Liver (tissue), 9 donors: ENCODE measurements around the gene WNT11. TPM values are rescaled to one million over a fixed set of nuclear protein-coding genes. Genes with fewer than 3 reads are reported as not detected.

Source experiments
- DNase-seq: peaks from one replicate; pipeline ENCODE4 v3.0.0-alpha.2; 2017; ENCODE audit warnings: low spot score
- H3K27ac ChIP-seq, 2 donors: one replicate each; pipeline ENCODE4 v1.7.0; 2013; ENCODE audit warnings: inconsistent platforms in 2 of 2, low read length in 2 of 2, control low read depth in 1 of 2, low read depth in 1 of 2, mild to moderate bottlenecking in 1 of 2
- H3K27me3 ChIP-seq, 4 donors: one replicate each; pipeline versions ENCODE4 v1.6.1 to v1.7.0; 2013; ENCODE audit warnings: low read length in 3 of 4, inconsistent platforms in 1 of 4, mild to moderate bottlenecking in 1 of 4, moderate library complexity in 1 of 4; ENCODE audit not compliant: control insufficient read depth in 4 of 4, insufficient read depth in 4 of 4
- H3K36me3 ChIP-seq, 4 donors: one replicate each; pipeline versions ENCODE4 v1.6.1 to v1.7.0; 2013; ENCODE audit warnings: low read length in 3 of 4, mild to moderate bottlenecking in 3 of 4, low read depth in 1 of 4, moderate library complexity in 1 of 4; ENCODE audit not compliant: control insufficient read depth in 4 of 4, insufficient read depth in 3 of 4
- H3K4me1 ChIP-seq, 4 donors: one replicate each; pipeline versions ENCODE4 v1.6.1 to v1.7.0; 2013; ENCODE audit warnings: low read length in 3 of 4, mild to moderate bottlenecking in 3 of 4, moderate library complexity in 1 of 4; ENCODE audit not compliant: control insufficient read depth in 4 of 4, insufficient read depth in 4 of 4
- H3K4me3 ChIP-seq, 3 donors: one replicate each; pipeline versions ENCODE4 v1.6.1 to v1.7.0; 2013; ENCODE audit warnings: low read length in 3 of 3, control low read depth in 1 of 3, low read depth in 1 of 3, mild to moderate bottlenecking in 1 of 3
- H3K9ac ChIP-seq, 2 donors: one replicate each; pipeline ENCODE4 v1.7.0; 2013; ENCODE audit warnings: low read length in 2 of 2, mild to moderate bottlenecking in 2 of 2, moderate library complexity in 2 of 2, control low read depth in 1 of 2, low read depth in 1 of 2
- H3K9me3 ChIP-seq, 4 donors: one replicate each; pipeline versions ENCODE4 v1.6.1 to v1.7.0; 2013; ENCODE audit warnings: low read length in 3 of 4; ENCODE audit not compliant: control insufficient read depth in 4 of 4
- EGR1 ChIP-seq, 2 donors: IDR thresholded peaks; 2 replicates each; pipeline ENCODE4 v1.6.1; 2016 to 2018; ENCODE audit warnings: antibody characterized with exemption in 2 of 2, low read depth in 2 of 2
- FOXA1 ChIP-seq: IDR thresholded peaks from 2 replicates; pipeline ENCODE4 v1.6.1; 2016; ENCODE audit warnings: antibody characterized with exemption
- GABPA ChIP-seq, 2 donors: IDR thresholded peaks in 1 of 2; conservative IDR thresholded peaks in 1 of 2; 2 replicates each; pipeline ENCODE4 v1.6.1; 2016; ENCODE audit warnings: antibody characterized with exemption in 2 of 2, mild to moderate bottlenecking in 1 of 2, moderate library complexity in 1 of 2
- HNF4A ChIP-seq, 2 donors: conservative IDR thresholded peaks; 2 replicates each; pipeline ENCODE4 v1.6.1; 2016; ENCODE audit warnings: antibody characterized with exemption in 2 of 2, mild to moderate bottlenecking in 2 of 2
- HNF4G ChIP-seq: IDR thresholded peaks from 2 replicates; pipeline ENCODE4 v1.6.1; 2016; ENCODE audit warnings: antibody characterized with exemption
- JUND ChIP-seq, 2 donors: IDR thresholded peaks; 2 replicates each; pipeline ENCODE4 v1.6.1; 2016; ENCODE audit warnings: antibody characterized with exemption in 2 of 2
- NR2F2 ChIP-seq: IDR thresholded peaks from 2 replicates; pipeline ENCODE4 v1.6.1; 2016; ENCODE audit warnings: antibody characterized with exemption
- RAD21 ChIP-seq, 2 donors: IDR thresholded peaks; 2 replicates each; pipeline ENCODE4 v1.6.1; 2016; ENCODE audit warnings: antibody characterized with exemption in 2 of 2, mild to moderate bottlenecking in 2 of 2
- RXRA ChIP-seq, 2 donors: IDR thresholded peaks; 2 replicates each; pipeline ENCODE4 v1.6.1; 2017 to 2018; ENCODE audit warnings: antibody characterized with exemption in 2 of 2, mild to moderate bottlenecking in 1 of 2
- SP1 ChIP-seq: IDR thresholded peaks from 2 replicates; pipeline ENCODE4 v1.6.1; 2018; ENCODE audit warnings: antibody characterized with exemption, mild to moderate bottlenecking
- YY1 ChIP-seq: IDR thresholded peaks from 2 replicates; pipeline ENCODE4 v1.6.1; 2016; ENCODE audit warnings: antibody characterized with exemption, mild to moderate bottlenecking
- WGBS: extraction: QIAGEN DNeasy Blood & Tissue Kit; methylation state at CpG from one replicate; pipeline ENCODE4 v1.1.7; 2013; 5-methylcytosine and 5-hydroxymethylcytosine counted together
- polyA plus RNA-seq, 2 donors: library from polyadenylated mRNA; stranded (reverse) in 1 of 2; unstranded in 1 of 2; fragments of 200-250 nt in 1 of 2; fragments of >200 nt in 1 of 2; fragmentation: Nextera tagmentation in 1 of 2; extraction: Ambion mirVana in 1 of 2; gene quantifications; one replicate each; pipeline versions ENCODE4 v1.2.1 to v1.2.3, GENCODE V29; 2013 to 2015
- total RNA-seq, 2 donors: library from RNA; depleted of rRNA; stranded (reverse); fragments of >200 nt; gene quantifications; one replicate each; pipeline ENCODE4 v1.2.3, GENCODE V29; 2014
- TF ChIP-seq, protein P1 (sequence below): IDR thresholded peaks from 2 replicates; pipeline ENCODE4 v1.6.1; 2016; ENCODE audit warnings: antibody characterized with exemption
- TF ChIP-seq, protein P2 (sequence below): fragments of 150-350 bp; IDR thresholded peaks from 2 replicates; pipeline ENCODE4 v1.5.1; 2017; ENCODE audit warnings: improper control_type of control experiment, low read depth, low read length; ENCODE audit not compliant: missing input control
- TF ChIP-seq, protein P3 (sequence below): IDR thresholded peaks from 2 replicates; pipeline ENCODE4 v1.6.1; 2016; ENCODE audit warnings: antibody characterized with exemption
- donor health status: healthy.
- donor health status: healthy.
- donor health status: healthy.
- donor health status: healthy.
- donor health status: healthy.

Gene WNT11
- total and polyA plus RNA-seq, 4 donors, result 1.1 to 4.8 (median 2.5) TPM

DNA sequence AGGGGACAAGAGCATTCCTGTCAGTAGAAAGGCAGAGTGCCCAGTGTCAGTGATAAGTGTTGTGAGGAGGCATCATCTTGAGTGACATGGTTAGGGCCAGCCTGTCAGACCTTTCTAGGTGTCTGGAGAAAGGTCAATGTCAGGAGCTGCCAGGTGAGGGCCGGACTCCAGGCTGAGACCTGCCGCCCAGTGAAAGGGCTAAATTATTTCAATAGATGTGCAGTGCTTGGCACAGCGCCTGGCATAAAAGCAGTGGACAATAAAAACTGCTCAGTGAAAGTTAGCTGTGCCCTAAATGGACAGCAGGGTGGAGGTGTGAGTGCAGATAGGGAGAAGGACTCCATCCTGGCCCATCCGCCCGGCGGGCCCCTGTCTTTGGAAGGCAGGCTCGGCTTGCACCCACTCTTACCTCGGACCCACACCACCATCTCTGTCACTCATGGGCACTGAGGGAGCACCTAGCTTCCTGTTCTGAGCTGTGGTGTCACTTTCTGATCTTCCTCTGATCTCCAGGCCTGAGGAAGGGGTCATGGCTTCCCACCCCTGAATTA, 23.5 kb upstream of the WNT11 start:
- no peak overlapping the region for H3K4me3 ChIP-seq
- H3K9ac ChIP-seq, result no peak overlapping the region
- TF ChIP-seq HNF4A (conservative IDR thresholded peaks at IDR 0.05) (peak; percentile 27 to 32), FOXA1 (no peak), EGR1 (IDR thresholded peaks at IDR 0.05; ENCODE audit: low read depth in 2 of 2) (no peak), RXRA (IDR thresholded peaks at IDR 0.05) (peak in 1 of 2 donors; percentile 28), SP1 (peak; percentile 36), RAD21 (IDR thresholded peaks at IDR 0.05) (peak in 1 of 2 donors; percentile 46), GABPA (IDR thresholded peaks at IDR 0.05 in 1 of 2, conservative IDR thresholded peaks at IDR 0.05 in 1 of 2) (no peak), JUND (IDR thresholded peaks at IDR 0.05) (no peak), YY1 (peak; percentile 28), HNF4G (no peak), NR2F2 (no peak)
- TF ChIP-seq, protein P1, sequence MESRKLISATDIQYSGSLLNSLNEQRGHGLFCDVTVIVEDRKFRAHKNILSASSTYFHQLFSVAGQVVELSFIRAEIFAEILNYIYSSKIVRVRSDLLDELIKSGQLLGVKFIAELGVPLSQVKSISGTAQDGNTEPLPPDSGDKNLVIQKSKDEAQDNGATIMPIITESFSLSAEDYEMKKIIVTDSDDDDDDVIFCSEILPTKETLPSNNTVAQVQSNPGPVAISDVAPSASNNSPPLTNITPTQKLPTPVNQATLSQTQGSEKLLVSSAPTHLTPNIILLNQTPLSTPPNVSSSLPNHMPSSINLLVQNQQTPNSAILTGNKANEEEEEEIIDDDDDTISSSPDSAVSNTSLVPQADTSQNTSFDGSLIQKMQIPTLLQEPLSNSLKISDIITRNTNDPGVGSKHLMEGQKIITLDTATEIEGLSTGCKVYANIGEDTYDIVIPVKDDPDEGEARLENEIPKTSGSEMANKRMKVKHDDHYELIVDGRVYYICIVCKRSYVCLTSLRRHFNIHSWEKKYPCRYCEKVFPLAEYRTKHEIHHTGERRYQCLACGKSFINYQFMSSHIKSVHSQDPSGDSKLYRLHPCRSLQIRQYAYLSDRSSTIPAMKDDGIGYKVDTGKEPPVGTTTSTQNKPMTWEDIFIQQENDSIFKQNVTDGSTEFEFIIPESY, result no peak
- TF ChIP-seq, protein P2, sequence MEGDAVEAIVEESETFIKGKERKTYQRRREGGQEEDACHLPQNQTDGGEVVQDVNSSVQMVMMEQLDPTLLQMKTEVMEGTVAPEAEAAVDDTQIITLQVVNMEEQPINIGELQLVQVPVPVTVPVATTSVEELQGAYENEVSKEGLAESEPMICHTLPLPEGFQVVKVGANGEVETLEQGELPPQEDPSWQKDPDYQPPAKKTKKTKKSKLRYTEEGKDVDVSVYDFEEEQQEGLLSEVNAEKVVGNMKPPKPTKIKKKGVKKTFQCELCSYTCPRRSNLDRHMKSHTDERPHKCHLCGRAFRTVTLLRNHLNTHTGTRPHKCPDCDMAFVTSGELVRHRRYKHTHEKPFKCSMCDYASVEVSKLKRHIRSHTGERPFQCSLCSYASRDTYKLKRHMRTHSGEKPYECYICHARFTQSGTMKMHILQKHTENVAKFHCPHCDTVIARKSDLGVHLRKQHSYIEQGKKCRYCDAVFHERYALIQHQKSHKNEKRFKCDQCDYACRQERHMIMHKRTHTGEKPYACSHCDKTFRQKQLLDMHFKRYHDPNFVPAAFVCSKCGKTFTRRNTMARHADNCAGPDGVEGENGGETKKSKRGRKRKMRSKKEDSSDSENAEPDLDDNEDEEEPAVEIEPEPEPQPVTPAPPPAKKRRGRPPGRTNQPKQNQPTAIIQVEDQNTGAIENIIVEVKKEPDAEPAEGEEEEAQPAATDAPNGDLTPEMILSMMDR, result no peak
- peaks cover 2 to 23% (median 12%) of the 10 kb centered on the region in 4 donors for H3K4me1 ChIP-seq
- 76% methylated on average over 8 of the region's 8 CpGs for WGBS
- DNase-seq, result no peak
- H3K36me3 ChIP-seq, result no peaks in the 10 kb centered on the region
- no peaks in the 10 kb centered on the region for H3K27me3 ChIP-seq
- H3K27ac ChIP-seq, result peak overlapping the region; percentile 83 to 90
- H3K9me3 ChIP-seq, result no peaks in the 10 kb centered on the region

DNA sequence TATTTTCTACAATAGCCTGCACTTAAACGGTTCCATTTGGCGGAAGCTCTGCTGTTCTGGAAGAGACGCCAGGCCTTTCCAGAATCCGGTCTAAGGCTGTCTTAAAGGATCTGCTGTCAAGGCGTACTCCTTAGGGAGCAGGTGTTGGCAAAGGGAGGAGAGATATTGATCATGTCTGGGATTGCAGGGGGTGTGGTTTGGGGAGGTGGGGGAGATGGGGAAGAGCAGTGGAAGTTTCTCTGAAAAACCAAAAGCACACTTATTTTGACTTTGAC, 22.5 kb upstream of the WNT11 start:
- 85% methylated on average over 5 of the region's 5 CpGs for WGBS

More for the DNA sequence above, 22.5 kb upstream of the WNT11 start:
- H3K27me3 ChIP-seq, result no peaks in the 10 kb centered on the region
- H3K4me1 ChIP-seq, result peaks cover 2 to 23% (median 11%) of the 10 kb centered on the region in 4 donors
- no peaks in the 10 kb centered on the region for H3K9me3 ChIP-seq
- DNase-seq, result no peak
- TF ChIP-seq, protein P3, sequence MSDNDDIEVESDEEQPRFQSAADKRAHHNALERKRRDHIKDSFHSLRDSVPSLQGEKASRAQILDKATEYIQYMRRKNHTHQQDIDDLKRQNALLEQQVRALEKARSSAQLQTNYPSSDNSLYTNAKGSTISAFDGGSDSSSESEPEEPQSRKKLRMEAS, result no peak
- TF ChIP-seq JUND (IDR thresholded peaks at IDR 0.05) (no peak), GABPA (IDR thresholded peaks at IDR 0.05 in 1 of 2, conservative IDR thresholded peaks at IDR 0.05 in 1 of 2) (no peak), HNF4G (no peak), EGR1 (IDR thresholded peaks at IDR 0.05; ENCODE audit: low read depth in 2 of 2) (no peak)
- no peaks in the 10 kb centered on the region for H3K36me3 ChIP-seq
- peak overlapping the region; percentile 42 to 61 for H3K9ac ChIP-seq
- peak overlapping the region; percentile 83 to 90 for H3K27ac ChIP-seq
- no peak overlapping the region for H3K4me3 ChIP-seq
